Cardiac muscle cell (in vitro differentiated cells and primary cell): ENCODE results near the gene EVPL. TPM values are rescaled to one million over a fixed set of nuclear protein-coding genes. Genes with fewer than 3 reads are reported as not detected.

Experiments used
- DNase-seq, 2 donors: peaks; one replicate each; pipeline versions ENCODE4 v3.0.0 to v3.0.0-alpha.2; 2010 to 2017; ENCODE audit warnings: low read depth in 1 of 2, low spot score in 1 of 2
- H3K27ac ChIP-seq: fragments of 200-600 bp; sonication (generic); 2 replicates; pipeline ENCODE4 v1.5.1; 2016
- H3K27me3 ChIP-seq: fragments of 200-600 bp; sonication (generic); 2 replicates; pipeline ENCODE4 v1.6.0; 2016; ENCODE audit warnings: control low read depth
- H3K36me3 ChIP-seq: fragments of 200-600 bp; sonication (generic); 2 replicates; pipeline ENCODE4 v1.5.1; 2016; ENCODE audit warnings: control low read depth
- H3K4me1 ChIP-seq: fragments of 200-600 bp; sonication (generic); 2 replicates; pipeline ENCODE4 v1.8.1; 2017; ENCODE audit warnings: low read depth, mild to moderate bottlenecking, mixed run types
- H3K4me3 ChIP-seq: fragments of 200-600 bp; sonication (generic); 2 replicates; pipeline ENCODE4 v1.5.1; 2016; ENCODE audit warnings: mild to moderate bottlenecking
- H3K9me3 ChIP-seq: fragments of 200-600 bp; sonication (generic); 2 replicates; pipeline ENCODE4 v1.5.1; 2017; ENCODE audit warnings: low read depth, mild to moderate bottlenecking, control low read depth
- CTCF ChIP-seq: IDR thresholded peaks from 2 replicates; pipeline ENCODE4 v1.5.1; 2012; ENCODE audit warnings: low read depth, mild to moderate bottlenecking, low read length
- polyA plus RNA-seq: library from polyadenylated mRNA; unstranded; fragments of >200 nt; fragmentation: Nextera tagmentation; extraction: Ambion mirVana; gene quantifications from 2 replicates; pipeline ENCODE4 v1.2.1, GENCODE V29; 2016
- total RNA-seq: library from RNA; depleted of rRNA; stranded (reverse); fragments of >200 nt; gene quantifications from 2 replicates; pipeline ENCODE4 v1.2.3, GENCODE V29; 2016

EVPL gene
- total RNA-seq (0.09 TPM in 1 of 2 replicates, not detected in the other), polyA plus RNA-seq (1.0 TPM in 1 of 2 replicates, not detected in the other)

GRCh38 chr17:76027159-76027839 is at the start of gene EVPL:
EVPL (minus strand) TSS chr17:76027306; CDS start chr17:76027198, 108 bp downstream.
- H3K9me3 ChIP-seq: no peaks in the 10 kb centered on the region
- H3K27me3 ChIP-seq: no peaks in the 10 kb centered on the region
- peaks cover 12% of the 10 kb centered on the region for H3K4me1 ChIP-seq
- no peak for TF ChIP-seq CTCF
- H3K4me3 ChIP-seq: no peak within 1 kb of the TSS
- H3K36me3 ChIP-seq: no peaks in the 10 kb centered on the region
- H3K27ac ChIP-seq: no peak within 1 kb of the TSS
- no peak for DNase-seq

- Histone ChIP-seq H3K4me1 (peaks cover 33% of the 10 kb centered on the region), H3K9me3 (no peaks in the 10 kb centered on the region), H3K36me3 (no peaks in the 10 kb centered on the region), H3K27ac (no peak overlapping the region), H3K27me3 (peaks cover 54% of the 10 kb centered on the region), H3K4me3 (no peak overlapping the region)
- no peak for DNase-seq
- no peak for TF ChIP-seq CTCF
Measured at GRCh38 chr17:76076146-76076764, 49.1 kb upstream of the EVPL start.

- peak; percentile 14 for TF ChIP-seq CTCF
- Histone ChIP-seq H3K27ac (no peak overlapping the region), H3K4me1 (peaks cover 35% of the 10 kb centered on the region), H3K9me3 (no peaks in the 10 kb centered on the region), H3K27me3 (peaks cover 54% of the 10 kb centered on the region), H3K36me3 (no peaks in the 10 kb centered on the region), H3K4me3 (no peak overlapping the region)
- peak in 1 of 2 donors; percentile 69 for DNase-seq
Measured at GRCh38 chr17:76075364-76076145, 48.4 kb upstream of the EVPL start.

- peak in 1 of 2 donors; percentile 34 for DNase-seq
- Histone ChIP-seq H3K27ac (no peak within 1 kb of the TSS), H3K4me1 (peaks cover 27% of the 10 kb centered on the region), H3K4me3 (peak within 1 kb of the TSS; percentile 15), H3K36me3 (no peaks in the 10 kb centered on the region), H3K9me3 (no peaks in the 10 kb centered on the region), H3K27me3 (peaks cover 54% of the 10 kb centered on the region)
- TF ChIP-seq CTCF: no peak
Measured at GRCh38 chr17:76074390-76075363, 47.6 kb upstream of the EVPL start, which contains the start of gene GALR2. GALR2 (plus strand) TSS chr17:76074781; CDS start chr17:76074884, 103 bp downstream.
